Stimulated activated CD4-positive, alpha-beta T cell treated with anti-CD3 and anti-CD28 coated beads, Interleukin-12 subunit alpha, Interleukin-12 subunit beta, amount 100 ng/mL, for 48 hours (primary cell): ENCODE results near the gene PRSS22.

Experiments used
- DNase-seq, 3 donors: peaks; one replicate each; pipeline ENCODE4 v3.0.0-alpha.2; 2020; ENCODE audit warnings: low read depth in 2 of 3, low spot score in 1 of 3

Gene PRSS22

GRCh38 chr16:2881783-2882649, 24.0 kb upstream of the PRSS22 start:
- DNase-seq, result no peak

DNA sequence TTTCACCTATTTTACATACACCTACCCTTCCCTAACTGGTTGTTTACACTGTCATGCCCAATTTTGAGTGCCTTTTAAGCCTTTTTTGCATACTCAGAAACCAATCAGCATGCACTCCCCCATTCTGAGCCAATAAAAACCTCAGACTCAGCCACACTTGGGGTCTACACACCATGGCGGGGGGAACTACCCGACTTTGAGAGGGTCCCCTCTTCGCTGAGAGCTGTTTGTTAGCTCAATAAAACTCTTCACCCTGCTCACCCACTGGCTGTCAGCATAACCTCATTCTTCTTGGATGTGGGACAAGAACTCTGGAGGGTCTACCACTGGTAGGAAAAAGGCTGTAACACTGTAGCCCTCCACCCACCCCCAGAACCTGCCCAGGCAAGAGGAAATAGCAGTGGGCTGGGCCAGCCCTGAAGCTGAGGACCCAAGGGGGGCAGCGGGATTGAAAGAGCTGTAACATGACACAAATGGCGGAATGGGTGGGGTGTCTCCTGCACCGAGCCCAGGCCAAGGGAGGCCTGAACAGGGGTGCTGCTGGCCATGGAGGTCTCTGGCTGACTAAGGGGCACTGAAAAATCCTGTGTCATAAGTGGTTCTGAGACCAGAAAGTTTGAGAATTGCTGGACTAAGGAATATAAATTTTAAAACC, 22.0 kb upstream of the PRSS22 start:
- no peak for DNase-seq

DNA sequence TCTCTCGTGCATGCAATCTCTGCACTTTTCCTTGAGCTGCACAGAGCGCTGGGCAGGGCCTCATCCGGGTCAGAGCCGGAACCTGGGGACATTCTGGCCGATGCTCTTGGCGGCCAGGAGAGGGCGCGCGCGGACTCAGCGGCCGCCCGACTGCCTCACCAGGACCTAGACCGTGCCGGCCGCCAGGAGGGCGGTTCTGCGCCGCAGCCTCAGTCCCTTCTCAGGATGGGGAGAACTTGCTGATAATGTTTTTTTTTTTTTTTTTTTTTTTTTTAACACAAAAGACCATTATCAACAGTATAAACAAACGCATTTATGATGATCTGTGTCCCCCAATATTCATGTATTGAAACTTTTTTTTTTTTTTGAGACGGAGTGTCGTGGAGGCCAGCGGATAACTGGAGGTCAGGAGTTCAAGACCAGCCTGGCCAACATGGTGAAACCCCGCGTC, 17.0 kb upstream of the PRSS22 start:
- DNase-seq, result peak; percentile 39 to 65 (median 49)

- DNase-seq, result no peak
These were observed 16.3 kb upstream of the PRSS22 start for GRCh38 chr16:2874032-2874911.

DNA sequence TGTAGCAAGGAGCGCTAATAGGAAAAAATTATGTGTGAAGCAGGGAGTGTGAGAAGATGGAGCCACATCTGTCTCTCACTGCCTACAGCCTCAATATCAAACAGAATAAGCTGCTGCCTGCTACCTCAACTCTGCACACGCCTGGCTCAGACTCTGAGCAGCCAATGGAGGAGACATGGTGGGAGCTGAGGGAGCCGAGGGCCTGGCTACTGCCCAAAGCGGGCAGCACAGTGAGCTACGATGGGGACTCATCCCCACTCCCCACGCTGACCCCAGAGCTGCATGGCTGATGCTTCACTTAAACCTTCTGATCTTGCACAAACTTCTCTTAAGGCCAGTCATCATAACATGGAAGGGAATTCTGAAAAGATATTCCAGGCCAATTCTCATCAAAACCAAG, 14.0 kb upstream of the PRSS22 start:
- DNase-seq, result no peak

GRCh38 chr16:2867987-2868789, 10.2 kb upstream of the PRSS22 start:
- DNase-seq, result peak; percentile 96 to 97 (median 97)

- no peak for DNase-seq
These were observed 9.7 kb upstream of the PRSS22 start for GRCh38 chr16:2867661-2867986.

- DNase-seq, result no peak
These were observed 8.5 kb upstream of the PRSS22 start for GRCh38 chr16:2866431-2866830.

- DNase-seq, result no peak
These were observed 7.7 kb upstream of the PRSS22 start for GRCh38 chr16:2865651-2866050.

GRCh38 chr16:2860826-2861567, 3.0 kb upstream of the PRSS22 start:
- DNase-seq, result no peak

GRCh38 chr16:2859686-2860265, 1.8 kb upstream of the PRSS22 start:
- no peak for DNase-seq

- DNase-seq, result no peak
These were observed 465 bp upstream of the PRSS22 start for GRCh38 chr16:2858245-2859025.

GRCh38 chr16:2856686-2857450, 1.1 kb downstream of the PRSS22 start:
- no peak for DNase-seq

DNA sequence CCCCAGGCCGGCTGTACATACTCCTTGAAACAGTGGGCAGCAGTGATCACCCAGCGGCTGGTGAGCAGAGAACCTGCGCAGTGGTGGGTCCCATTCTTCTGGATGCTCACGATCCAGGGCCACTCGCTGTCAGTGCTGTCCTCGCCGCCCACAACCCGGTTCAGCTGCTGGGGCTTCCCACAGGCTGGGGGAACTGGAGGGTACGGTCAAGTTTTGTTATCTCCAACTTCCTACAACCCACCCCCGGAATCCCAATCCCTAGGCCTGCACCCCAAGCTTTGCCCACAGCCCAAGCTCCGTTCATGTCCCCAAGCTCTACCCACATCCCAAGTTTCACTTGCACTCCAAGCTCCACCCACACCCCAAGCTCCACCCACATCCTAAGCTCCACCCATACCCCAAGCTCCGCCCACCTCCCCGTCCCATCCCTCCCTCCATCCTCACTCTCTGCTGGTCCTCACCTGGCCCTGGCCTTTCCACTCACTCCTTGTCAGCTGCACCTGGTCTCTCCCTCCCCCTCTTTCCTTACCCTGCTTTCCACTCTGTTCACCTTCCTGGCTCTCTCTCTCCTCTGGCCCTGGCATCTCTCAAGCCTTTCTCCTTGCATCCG, 1.8 kb downstream of the PRSS22 start:
- peak in 2 of 3 donors; percentile 21 to 54 for DNase-seq

DNA sequence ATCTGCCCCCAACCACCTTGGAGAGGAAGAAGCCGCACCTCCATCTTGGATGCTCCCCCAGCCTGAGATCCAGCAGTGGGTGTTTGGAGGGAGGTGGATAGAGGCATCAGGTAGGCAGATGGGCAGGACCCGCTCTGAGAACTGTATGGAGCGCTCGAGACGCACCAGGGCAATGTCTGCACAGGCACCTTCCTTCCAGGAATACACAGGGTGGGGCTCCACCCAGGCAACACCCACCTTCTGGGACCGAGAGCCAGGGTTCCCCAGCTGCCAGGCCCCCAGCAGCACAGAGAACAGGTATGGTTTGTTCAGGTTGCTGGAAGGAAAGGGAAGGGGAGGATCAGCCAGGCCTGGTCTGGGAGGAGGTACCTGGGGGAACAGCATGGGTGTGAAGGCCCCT, 2.4 kb downstream of the PRSS22 start:
- DNase-seq, result no peak

DNA sequence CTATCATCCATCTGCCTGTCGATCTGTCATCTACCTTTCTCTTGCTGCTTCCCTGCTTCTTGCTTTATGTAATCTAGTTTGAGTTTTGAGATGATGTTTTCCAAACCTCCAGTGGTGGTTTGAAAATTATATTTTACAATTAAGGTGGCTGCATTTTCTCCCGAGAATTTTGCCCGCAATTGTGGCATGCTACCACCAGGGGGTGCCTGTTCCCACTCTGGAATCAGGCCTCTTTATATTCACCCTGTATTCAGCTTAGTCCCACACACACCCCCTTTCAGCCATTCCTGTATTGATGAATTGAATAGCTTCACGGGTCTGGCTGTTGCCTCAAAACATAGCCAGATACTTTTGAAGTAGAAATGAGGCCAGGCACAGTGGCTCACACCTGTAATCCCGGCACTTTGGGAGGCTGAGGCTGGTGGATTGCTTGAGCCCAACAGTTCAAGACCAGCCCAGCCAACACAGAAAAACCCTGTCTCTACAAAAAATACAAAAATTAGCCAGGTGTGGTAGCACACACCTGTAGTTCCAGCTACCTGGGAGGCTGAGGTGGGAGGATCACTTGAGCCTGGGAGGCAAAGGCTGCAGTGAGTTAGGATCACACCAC, 3.2 kb downstream of the PRSS22 start:
- peak in 1 of 3 donors; percentile 51 for DNase-seq

DNA sequence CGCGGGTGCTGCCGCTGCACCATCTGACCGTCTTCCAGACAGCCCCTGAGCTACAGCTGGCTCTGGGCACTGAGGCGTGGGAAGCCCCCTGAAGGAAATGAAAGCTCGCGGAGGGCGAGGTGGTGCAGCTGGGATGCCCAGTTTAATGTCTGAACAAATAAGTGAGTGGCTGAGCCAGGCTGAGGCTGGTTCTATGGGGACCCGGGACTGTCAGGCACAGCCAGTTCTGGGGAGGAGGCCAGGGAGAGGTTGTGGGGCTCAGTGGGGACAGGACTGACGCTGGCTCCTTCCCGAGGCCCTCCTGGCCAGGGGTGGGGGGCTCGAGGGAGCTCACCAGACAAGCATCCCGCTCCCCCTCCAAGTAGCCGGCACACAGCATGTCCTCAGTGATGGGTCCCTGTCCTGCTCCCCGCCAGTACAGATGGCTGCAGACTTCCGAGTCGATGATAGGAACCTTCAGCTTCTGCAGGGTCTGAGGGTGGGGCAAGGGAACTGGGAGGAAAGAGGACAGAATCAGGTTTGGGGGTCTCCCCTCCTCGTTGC, 4.4 kb downstream of the PRSS22 start:
- no peak for DNase-seq
